Spleen (tissue), 7 donors: Measurements from ENCODE around the gene BMPER.

Experiments
- POLR2A ChIP-seq, 3 donors: fragments of 450-650 bp; IDR thresholded peaks; one replicate each; pipeline ENCODE4 v1.5.1; 2017; ENCODE audit warnings: antibody characterized with exemption in 3 of 3, mild to moderate bottlenecking in 1 of 3
- POLR2AphosphoS5 ChIP-seq, 3 donors: sonication (generic); formaldehyde crosslinking; IDR thresholded peaks; one replicate each; pipeline ENCODE4 v1.5.1; 2017; ENCODE audit warnings: antibody characterized with exemption in 3 of 3
- TF ChIP-seq, protein P1 (sequence below), 11 experiments: fragments of 200-600 bp in 7 of 11; fragments of 450-650 bp in 4 of 11; sonication (generic) in 4 of 11; IDR thresholded peaks in 8 of 11; conservative IDR thresholded peaks in 3 of 11; 1 replicate in 7 of 11; 2 replicates in 4 of 11; pipeline versions ENCODE4 v1.4.0 to v1.8.0; 2016 to 2021; ENCODE audit warnings: antibody characterized with exemption in 11 of 11, inconsistent platforms in 4 of 11, mild to moderate bottlenecking in 1 of 11
- donor health status: DM: no; HTN: no; CAD: no; lungs with moderate emphysema.
- donor health status: DM: no; HTN: no; CAD: no.
- donor health status: DM: no; HTN: no; CAD: no.

DNA sequence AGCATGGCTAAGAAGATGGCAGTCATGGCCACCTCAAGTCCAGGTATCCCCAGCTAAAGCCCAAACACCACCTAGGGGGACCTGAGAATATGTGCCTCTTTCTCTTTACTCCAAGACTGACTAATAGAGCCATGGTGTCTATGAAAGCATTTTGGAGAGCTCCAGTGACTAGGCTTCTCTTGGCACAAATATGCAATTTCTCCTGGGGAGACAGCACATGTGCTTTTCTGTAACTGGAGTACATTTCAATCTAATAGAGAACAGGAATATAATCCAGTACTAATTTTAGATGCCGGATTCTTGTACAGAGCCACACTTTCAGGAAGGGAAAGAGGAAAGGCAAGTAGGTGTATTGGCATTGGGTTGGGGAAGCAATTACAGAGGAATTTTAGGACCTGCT lies 260.1 kb downstream of the BMPER start:
- TF ChIP-seq, protein P1, sequence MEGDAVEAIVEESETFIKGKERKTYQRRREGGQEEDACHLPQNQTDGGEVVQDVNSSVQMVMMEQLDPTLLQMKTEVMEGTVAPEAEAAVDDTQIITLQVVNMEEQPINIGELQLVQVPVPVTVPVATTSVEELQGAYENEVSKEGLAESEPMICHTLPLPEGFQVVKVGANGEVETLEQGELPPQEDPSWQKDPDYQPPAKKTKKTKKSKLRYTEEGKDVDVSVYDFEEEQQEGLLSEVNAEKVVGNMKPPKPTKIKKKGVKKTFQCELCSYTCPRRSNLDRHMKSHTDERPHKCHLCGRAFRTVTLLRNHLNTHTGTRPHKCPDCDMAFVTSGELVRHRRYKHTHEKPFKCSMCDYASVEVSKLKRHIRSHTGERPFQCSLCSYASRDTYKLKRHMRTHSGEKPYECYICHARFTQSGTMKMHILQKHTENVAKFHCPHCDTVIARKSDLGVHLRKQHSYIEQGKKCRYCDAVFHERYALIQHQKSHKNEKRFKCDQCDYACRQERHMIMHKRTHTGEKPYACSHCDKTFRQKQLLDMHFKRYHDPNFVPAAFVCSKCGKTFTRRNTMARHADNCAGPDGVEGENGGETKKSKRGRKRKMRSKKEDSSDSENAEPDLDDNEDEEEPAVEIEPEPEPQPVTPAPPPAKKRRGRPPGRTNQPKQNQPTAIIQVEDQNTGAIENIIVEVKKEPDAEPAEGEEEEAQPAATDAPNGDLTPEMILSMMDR (IDR thresholded peaks at IDR 0.05 in 8 of 11, conservative IDR thresholded peaks at IDR 0.05 in 3 of 11), result no peak
- TF ChIP-seq POLR2A (IDR thresholded peaks at IDR 0.05) (no peak), POLR2AphosphoS5 (IDR thresholded peaks at IDR 0.05) (no peak)
